SK-N-SH treated with all-trans-retinoic acid at 6 μM for 48 hours (cell line): ENCODE results near the gene CANT1.

Experiments used
- ARNTL ChIP-seq: fragments of 450-650 bp; formaldehyde crosslinking; IDR thresholded peaks from 2 replicates; pipeline ENCODE4 v1.5.0; 2020; ENCODE audit warnings: low read depth, mild to moderate bottlenecking, moderate library complexity, borderline replicate concordance
- CSDC2 ChIP-seq: fragments of 250-450 bp; sonication (Bioruptor Pico); IDR thresholded peaks from 2 replicates; pipeline ENCODE4 v1.5.0; 2020; ENCODE audit warnings: mild to moderate bottlenecking, moderate library complexity
- GLIS3 ChIP-seq: fragments of 250-450 bp; sonication (Bioruptor Pico); IDR thresholded peaks from 2 replicates; pipeline ENCODE4 v1.5.0; 2020; ENCODE audit warnings: mild to moderate bottlenecking, moderate library complexity
- PATZ1 ChIP-seq: fragments of 250-450 bp; sonication (Bioruptor Pico); IDR thresholded peaks from 2 replicates; pipeline ENCODE4 v1.8.0; 2020; ENCODE audit warnings: mild to moderate bottlenecking, moderate library complexity, borderline replicate concordance
- PPARA ChIP-seq: fragments of 250-450 bp; sonication (Bioruptor Pico); IDR thresholded peaks from 2 replicates; pipeline ENCODE4 v1.5.0; 2020; ENCODE audit warnings: mild to moderate bottlenecking, borderline replicate concordance
- RARB ChIP-seq: fragments of 250-450 bp; sonication (Bioruptor Pico); IDR thresholded peaks from 2 replicates; pipeline ENCODE4 v1.8.0; 2021; ENCODE audit warnings: mild to moderate bottlenecking, moderate library complexity
- TOX ChIP-seq: fragments of 250-450 bp; sonication (Bioruptor Pico); IDR thresholded peaks from 2 replicates; pipeline ENCODE4 v1.8.0; 2021; ENCODE audit warnings: mild to moderate bottlenecking, moderate library complexity, borderline replicate concordance
- TSHZ2 ChIP-seq: fragments of 250-450 bp; sonication (Bioruptor Pico); IDR thresholded peaks from 2 replicates; pipeline ENCODE4 v1.5.0; 2020; ENCODE audit warnings: mild to moderate bottlenecking, moderate library complexity
- ZFP30 ChIP-seq: fragments of 450-650 bp; formaldehyde crosslinking; IDR thresholded peaks from 2 replicates; pipeline ENCODE4 v1.5.0; 2022; ENCODE audit warnings: mild to moderate bottlenecking, moderate library complexity

GRCh38 chr17:79039171-79039570 lies 29.6 kb upstream of the CANT1 start:
- TF ChIP-seq TOX (no peak), PPARA (CRISPR knock-in tag) (no peak), ZFP30 (no peak), PATZ1 (CRISPR knock-in tag) (no peak), TSHZ2 (no peak), CSDC2 (no peak), RARB (CRISPR knock-in tag) (no peak), ARNTL (CRISPR knock-in tag) (no peak), GLIS3 (CRISPR knock-in tag) (no peak)
